Right ventricle myocardium superior (tissue), 1 donor: ENCODE data around the gene PDE6H. TPM values are rescaled to one million over a fixed set of nuclear protein-coding genes. Genes with fewer than 3 reads are reported as not detected.

Experiments
- ATAC-seq: fragments of 200-7000 bp; cut with Tn5 transposase; one replicate; pipeline ENCODE4 v1.9.1; 2020; ENCODE audit warnings: mild to moderate bottlenecking; ENCODE audit not compliant: poor library complexity
- DNase-seq: peaks from one replicate; pipeline ENCODE4 v3.0.0-alpha.2; 2020
- intact Hi-C: fragments of 100-400 bp; cut with DNase I; formaldehyde crosslinking; loops from one replicate; pipeline ENCODE4 v1.11.2; 2022
- total RNA-seq: library from RNA; stranded (reverse); fragmentation: NEBNext Ultra II Directional; extraction: Animal tissue kit (Norgen Biotek cat#: 25700); gene quantifications from one replicate; pipeline ENCODE4 v1.2.1, GENCODE V29; 2021
- donor health status: DM: no; HTN: yes; CAD: no; lungs with severe emphysema.

Gene PDE6H
- total RNA-seq, 1 donor from 2014 or later: not detected

- intact Hi-C loops: loop anchor here (10.0 kb wide), 1 partner anchor 269 kb away; no protein-coding TSS in a partner anchor
- peak; percentile 37 for DNase-seq
- ATAC-seq: no peak
Observed at GRCh38 chr12:14993537-14994266, 20.9 kb downstream of the PDE6H start.

- no peak for DNase-seq
- no peak for ATAC-seq
- intact Hi-C loops: loop anchor here (10.0 kb wide), 1 partner anchor 270 kb away; no protein-coding TSS in a partner anchor
Observed at GRCh38 chr12:14994610-14995009, 21.8 kb downstream of the PDE6H start.

GRCh38 chr12:14995583-14996425 lies 23.0 kb downstream of the PDE6H start:
- peak; percentile 68 for ATAC-seq
- DNase-seq: no peak
- intact Hi-C loops: loop anchor here (10.0 kb wide), 1 partner anchor 271 kb away; no protein-coding TSS in a partner anchor

- DNase-seq: no peak
- intact Hi-C loops: loop anchor here (10.0 kb wide), 1 partner anchor 273 kb away; no protein-coding TSS in a partner anchor
- ATAC-seq: no peak
Observed at GRCh38 chr12:14997998-14998397, 25.2 kb downstream of the PDE6H start.

- intact Hi-C loops: loop anchor here (10.0 kb wide), 1 partner anchor 274 kb away; no protein-coding TSS in a partner anchor
Observed at GRCh38 chr12:14999021-14999694, 26.3 kb downstream of the PDE6H start.

GRCh38 chr12:14999695-15000365 lies 27.0 kb downstream of the PDE6H start:
- DNase-seq: no peak
- ATAC-seq: no peak
- intact Hi-C loops: loop anchor here (10.0 kb wide), 1 partner anchor 275 kb away; no protein-coding TSS in a partner anchor

More at GRCh38 chr12:14999021-14999694, 26.3 kb downstream of the PDE6H start:
- DNase-seq (no peak), ATAC-seq (no peak)

- intact Hi-C loops: no loop called here
- no peak for ATAC-seq
Observed at GRCh38 chr12:15000575-15000974, 27.7 kb downstream of the PDE6H start.

GRCh38 chr12:15001733-15002382 lies 29.0 kb downstream of the PDE6H start:
- intact Hi-C loops: no loop called here
- ATAC-seq (peak; percentile 89), DNase-seq (peak; percentile 66)

More at GRCh38 chr12:15000575-15000974, 27.7 kb downstream of the PDE6H start:
- DNase-seq: no peak

- intact Hi-C loops: no loop called here
- no peak for ATAC-seq
- DNase-seq: no peak
Observed at GRCh38 chr12:15004421-15004820, 31.6 kb downstream of the PDE6H start.

- DNase-seq (no peak), ATAC-seq (no peak)
- intact Hi-C loops: no loop called here
Observed at GRCh38 chr12:15005064-15005463, 32.2 kb downstream of the PDE6H start.

- no peak for DNase-seq
- no peak for ATAC-seq
- intact Hi-C loops: no loop called here
Observed at GRCh38 chr12:15007551-15007950, 34.7 kb downstream of the PDE6H start.

- intact Hi-C loops: no loop called here
- no peak for DNase-seq
- ATAC-seq: no peak
Observed at GRCh38 chr12:15011162-15011561, 38.3 kb downstream of the PDE6H start.

- intact Hi-C loops: no loop called here
- ATAC-seq (no peak), DNase-seq (no peak)
Observed at GRCh38 chr12:15013634-15014179, 40.9 kb downstream of the PDE6H start.

GRCh38 chr12:15014708-15015107 lies 41.9 kb downstream of the PDE6H start:
- intact Hi-C loops: no loop called here
- ATAC-seq: no peak
- no peak for DNase-seq

GRCh38 chr12:15015121-15015520 lies 42.3 kb downstream of the PDE6H start:
- DNase-seq (no peak), ATAC-seq (no peak)
- intact Hi-C loops: no loop called here

- DNase-seq (no peak), ATAC-seq (no peak)
- intact Hi-C loops: no loop called here
Observed at GRCh38 chr12:15020156-15020555, 47.3 kb downstream of the PDE6H start.
